ENCODE results near the gene MLN. TPM values are rescaled to one million over a fixed set of nuclear protein-coding genes. Genes with fewer than 3 reads are reported as not detected.

The MLN gene
- total RNA-seq, 4 donors from 2014 or later = not detected

GRCh38 chr6:33788694-33789549 lies 14.9 kb downstream of the MLN start, which contains the start of gene LEMD2:
Gene LEMD2, minus strand, starts transcription at chr6:33789130. Its CDS starts 14 bp downstream, at chr6:33789116.
- peak; percentile 95 for ATAC-seq (ENCODE audit: low FRiP score)
- TF ChIP-seq CTCF (IDR thresholded peaks at IDR 0.05) = no peak
- peak; percentile 67 for DNase-seq (ENCODE audit: low spot score)

GRCh38 chr6:33787954-33788693 lies 15.7 kb downstream of the MLN start:
- no peak for TF ChIP-seq CTCF (IDR thresholded peaks at IDR 0.05)
- peak; percentile 89 for ATAC-seq (ENCODE audit: low FRiP score)
- DNase-seq (ENCODE audit: low spot score) = peak; percentile 38

- no peak for ATAC-seq (ENCODE audit: low FRiP score)
- no peak for TF ChIP-seq CTCF (IDR thresholded peaks at IDR 0.05)
These were observed 16.4 kb downstream of the MLN start for GRCh38 chr6:33787346-33787953.

GRCh38 chr6:33786736-33787135 lies 17.1 kb downstream of the MLN start:
- no peak for ATAC-seq (ENCODE audit: low FRiP score)
- TF ChIP-seq CTCF (IDR thresholded peaks at IDR 0.05) = no peak
- no peak for DNase-seq (ENCODE audit: low spot score)

More at GRCh38 chr6:33787346-33787953, 16.4 kb downstream of the MLN start:
- DNase-seq (ENCODE audit: low spot score) = no peak

DNA sequence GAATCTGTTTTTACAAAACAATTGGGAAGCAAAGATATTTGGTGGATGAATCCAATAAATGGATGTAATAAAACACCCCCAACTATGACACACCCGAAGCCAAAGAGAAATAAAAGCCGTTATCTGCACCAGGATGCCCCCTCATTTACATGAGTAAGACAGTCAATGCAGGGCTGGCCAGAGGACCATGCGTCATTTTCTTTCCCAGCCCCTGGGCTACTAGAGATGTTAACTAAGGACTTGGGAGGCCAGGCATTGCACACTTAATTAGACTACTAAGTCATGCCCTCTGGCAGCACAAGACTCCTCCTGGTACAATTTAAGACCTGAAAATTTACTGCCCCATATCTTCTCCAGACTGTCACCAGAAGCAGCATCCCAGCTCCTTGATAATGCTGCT lies 18.0 kb downstream of the MLN start:
- DNase-seq (ENCODE audit: low spot score) = no peak
- no peak for ATAC-seq (ENCODE audit: low FRiP score)
- no peak for TF ChIP-seq CTCF (IDR thresholded peaks at IDR 0.05)

- TF ChIP-seq CTCF (IDR thresholded peaks at IDR 0.05) = no peak
- no peak for DNase-seq (ENCODE audit: low spot score)
- ATAC-seq (ENCODE audit: low FRiP score) = no peak
These were observed 19.0 kb downstream of the MLN start for GRCh38 chr6:33784787-33785186.
